Hepatocyte (in vitro differentiated cells): ENCODE results near the gene CRACDL.

Source experiments
- EZH2 ChIP-seq: fragments of 200-600 bp; sonication (generic); IDR thresholded peaks from 2 replicates; pipeline ENCODE4 v1.6.1; 2016; ENCODE audit warnings: antibody characterized with exemption, mild to moderate bottlenecking, borderline replicate concordance
- EZH2phosphoT487 ChIP-seq: fragments of 200-600 bp; sonication (generic); IDR thresholded peaks from one replicate; pipeline ENCODE4 v1.6.1; 2018; ENCODE audit warnings: antibody characterized with exemption, mild to moderate bottlenecking, low read depth, moderate library complexity; ENCODE audit not compliant: unreplicated experiment, severe bottlenecking
- TF ChIP-seq, protein P1 (sequence below): fragments of 200-600 bp; sonication (generic); IDR thresholded peaks from 2 replicates; pipeline ENCODE4 v1.5.1; 2016; ENCODE audit warnings: antibody characterized with exemption, mild to moderate bottlenecking; ENCODE audit not compliant: poor library complexity

GRCh38 chr2:98869272-98869641 lies 66.8 kb downstream of the CRACDL start:
- TF ChIP-seq, protein P1, sequence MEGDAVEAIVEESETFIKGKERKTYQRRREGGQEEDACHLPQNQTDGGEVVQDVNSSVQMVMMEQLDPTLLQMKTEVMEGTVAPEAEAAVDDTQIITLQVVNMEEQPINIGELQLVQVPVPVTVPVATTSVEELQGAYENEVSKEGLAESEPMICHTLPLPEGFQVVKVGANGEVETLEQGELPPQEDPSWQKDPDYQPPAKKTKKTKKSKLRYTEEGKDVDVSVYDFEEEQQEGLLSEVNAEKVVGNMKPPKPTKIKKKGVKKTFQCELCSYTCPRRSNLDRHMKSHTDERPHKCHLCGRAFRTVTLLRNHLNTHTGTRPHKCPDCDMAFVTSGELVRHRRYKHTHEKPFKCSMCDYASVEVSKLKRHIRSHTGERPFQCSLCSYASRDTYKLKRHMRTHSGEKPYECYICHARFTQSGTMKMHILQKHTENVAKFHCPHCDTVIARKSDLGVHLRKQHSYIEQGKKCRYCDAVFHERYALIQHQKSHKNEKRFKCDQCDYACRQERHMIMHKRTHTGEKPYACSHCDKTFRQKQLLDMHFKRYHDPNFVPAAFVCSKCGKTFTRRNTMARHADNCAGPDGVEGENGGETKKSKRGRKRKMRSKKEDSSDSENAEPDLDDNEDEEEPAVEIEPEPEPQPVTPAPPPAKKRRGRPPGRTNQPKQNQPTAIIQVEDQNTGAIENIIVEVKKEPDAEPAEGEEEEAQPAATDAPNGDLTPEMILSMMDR: no peak
- no peak for TF ChIP-seq EZH2
- TF ChIP-seq EZH2phosphoT487: no peak
